ENCODE measurements around the gene INPP4B. TPM values are rescaled to one million over a fixed set of nuclear protein-coding genes. Genes with fewer than 3 reads are reported as not detected.

The INPP4B gene
- total and polyA plus RNA-seq, 2 of the 4 experiments (the other 2 are of a cell fraction): 1.8 to 14.0 TPM

- no peak overlapping the region for H2BK20ac ChIP-seq (ENCODE audit: low read depth, low read length)
- H3K4me1 ChIP-seq (ENCODE audit: control insufficient read depth, insufficient read depth, low read length): no peaks in the 10 kb centered on the region
- H3K9me1 ChIP-seq (ENCODE audit: insufficient read depth, low read length): 0 out of 2 replicates have a peak, but pooled peaks cover 2% of the 10 kb centered on the region
- no peak overlapping the region for H3K4me3 ChIP-seq (ENCODE audit: insufficient read depth, low read depth, low read length)
- no peak overlapping the region for H3K14ac ChIP-seq (replicated peaks; ENCODE audit: low read depth, low read length)
- no peak overlapping the region for H2AK5ac ChIP-seq (ENCODE audit: low read depth, low read length)
- no peaks in the 10 kb centered on the region for H3K79me1 ChIP-seq (ENCODE audit: low read depth in 1 of 2, low read length in 2 of 2)
- H3K27me3 ChIP-seq (ENCODE audit: control insufficient read depth, insufficient read depth, low read length): no peaks in the 10 kb centered on the region
- H2BK120ac ChIP-seq (ENCODE audit: low read depth, low read length): no peak overlapping the region
- no peak overlapping the region for H3K27ac ChIP-seq (ENCODE audit: insufficient read depth, low read length)
- no peak overlapping the region for H3K9ac ChIP-seq (ENCODE audit: low read depth, low read length)
- intact Hi-C loops (cut with micrococcal nuclease): no loop called here
- no peak overlapping the region for H3K18ac ChIP-seq (ENCODE audit: low read depth, low read length)
- no peak overlapping the region for H2BK15ac ChIP-seq (ENCODE audit: low read depth, low read length)
- H3K4me2 ChIP-seq (ENCODE audit: low read depth, low read length): no peak overlapping the region
- in situ Hi-C loops (cut with MboI; ENCODE audit: low sequenced_read_pairs): no loop called here
- DNase-seq (no peak), ATAC-seq (ENCODE audit: low read depth) (no peak)
- no peak overlapping the region for H2AFZ ChIP-seq (replicated peaks; ENCODE audit: low read length, poor library complexity)
- ChIA-PET CTCF (no interaction called here), POLR2A (ENCODE audit: unreplicated experiment) (no interaction called here)
- no peak overlapping the region for H3K23ac ChIP-seq (ENCODE audit: low read depth, low read length)
- no peak overlapping the region for H4K8ac ChIP-seq (ENCODE audit: low read depth in 2 of 2, low read length in 2 of 2)
- dilution Hi-C loops (cut with HindIII; ENCODE audit: low sequenced_read_pairs, unreplicated experiment): no loop called here
- no peak overlapping the region for H2BK5ac ChIP-seq (ENCODE audit: low read depth, low read length, poor library complexity, severe bottlenecking)
- H3K36me3 ChIP-seq (ENCODE audit: control insufficient read depth, insufficient read depth, low read length): no peaks in the 10 kb centered on the region
- no CpG with 5 or more reads among the region's 8 CpGs for WGBS, 2 experiments (ENCODE audit: extremely low coverage in 2 of 2, insufficient read length in 1 of 2)
- BruUV-seq (replicated peaks): no TSS peak
- TF ChIP-seq SMC3 (IDR thresholded peaks at IDR 0.05; ENCODE audit: low read depth, low read length): no peak
- TF ChIP-seq, protein P1, sequence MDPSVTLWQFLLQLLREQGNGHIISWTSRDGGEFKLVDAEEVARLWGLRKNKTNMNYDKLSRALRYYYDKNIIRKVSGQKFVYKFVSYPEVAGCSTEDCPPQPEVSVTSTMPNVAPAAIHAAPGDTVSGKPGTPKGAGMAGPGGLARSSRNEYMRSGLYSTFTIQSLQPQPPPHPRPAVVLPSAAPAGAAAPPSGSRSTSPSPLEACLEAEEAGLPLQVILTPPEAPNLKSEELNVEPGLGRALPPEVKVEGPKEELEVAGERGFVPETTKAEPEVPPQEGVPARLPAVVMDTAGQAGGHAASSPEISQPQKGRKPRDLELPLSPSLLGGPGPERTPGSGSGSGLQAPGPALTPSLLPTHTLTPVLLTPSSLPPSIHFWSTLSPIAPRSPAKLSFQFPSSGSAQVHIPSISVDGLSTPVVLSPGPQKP (IDR thresholded peaks at IDR 0.05; ENCODE audit: borderline replicate concordance, low read depth, low read length): no peak
- no peak overlapping the region for H4K5ac ChIP-seq (ENCODE audit: low read depth, low read length)
- H3K9me3 ChIP-seq (ENCODE audit: control insufficient read depth, insufficient read depth, low read length): no peaks in the 10 kb centered on the region
- H3K56ac ChIP-seq (ENCODE audit: extremely low read depth, insufficient read depth, low read length): no peak overlapping the region
- no peak overlapping the region for H2AK9ac ChIP-seq (replicated peaks; ENCODE audit: low read depth, low read length, poor library complexity)
- no peak overlapping the region for H3K4ac ChIP-seq (ENCODE audit: low read depth, low read length)
- H4K20me1 ChIP-seq (ENCODE audit: insufficient read depth, low read length): no peaks in the 10 kb centered on the region
- no peak overlapping the region for H4K91ac ChIP-seq (ENCODE audit: insufficient read depth, low read depth, low read length)
Measured at GRCh38 chr4:142287371-142287770, 558.7 kb downstream of the INPP4B start.
